SK-MEL-5 (cell line): ENCODE data around the gene RNASE7. TPM values are rescaled to one million over a fixed set of nuclear protein-coding genes. Genes with fewer than 3 reads are reported as not detected.

Source experiments
- DNase-seq: peaks from one replicate; pipeline ENCODE4 v3.0.0-alpha.2; 2016; ENCODE audit warnings: low read depth, low spot score
- in situ Hi-C: cut with HindIII; loops from 2 replicates; pipeline ENCODE4 v1.10.0; 2016; ENCODE audit warnings: low sequenced_read_pairs, high pct_unique_total_duplicates, low pct_unique_long_range_greater_than_20kb
- total RNA-seq: library from RNA; depleted of rRNA; stranded (reverse); fragments of >200 nt; shearing (Covaris generic); gene quantifications from 2 replicates; pipeline ENCODE4 v1.2.3, GENCODE V29; 2014; rRNA removed

Gene RNASE7
- total RNA-seq, 1 experiment from 2014 or later, result not detected

DNA sequence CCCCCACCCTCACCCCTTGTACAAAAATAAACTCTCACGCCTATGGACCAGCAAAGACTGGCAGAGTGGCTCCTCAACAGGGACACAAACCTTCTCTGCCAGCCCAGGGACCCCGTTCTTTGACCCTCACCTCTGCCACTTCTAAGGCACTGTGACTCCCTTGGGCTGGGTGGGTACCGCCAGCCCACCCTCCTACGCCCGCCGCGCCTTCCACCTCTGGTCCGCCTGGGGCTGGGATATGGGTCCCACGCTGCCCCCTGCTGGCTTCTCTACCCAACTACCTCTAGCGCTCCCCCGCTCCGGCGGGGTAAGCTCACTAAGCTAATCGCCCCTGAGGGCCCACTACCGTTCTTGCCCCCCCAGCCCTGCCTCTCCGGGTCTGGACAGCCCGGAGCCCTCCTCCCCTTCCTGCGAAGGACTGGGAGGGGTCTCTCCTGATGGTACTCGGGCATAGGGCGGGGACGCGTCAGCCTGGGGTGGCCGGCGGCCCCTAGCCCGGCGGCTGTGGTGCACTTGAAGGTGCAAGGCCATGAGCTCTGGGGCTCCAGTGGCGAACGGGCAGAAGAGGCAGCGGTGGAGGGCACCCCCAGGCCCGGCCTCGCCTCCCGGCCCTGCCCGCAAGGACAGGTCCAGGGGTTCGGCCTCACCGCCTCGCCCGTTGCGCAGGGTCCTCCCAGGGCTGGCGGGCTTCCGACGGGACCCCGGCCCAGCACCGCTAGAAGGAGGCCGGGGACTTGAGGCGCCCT lies 48.2 kb downstream of the RNASE7 start:
- in situ Hi-C loops, result no loop called here
- peak; percentile 57 for DNase-seq

DNA sequence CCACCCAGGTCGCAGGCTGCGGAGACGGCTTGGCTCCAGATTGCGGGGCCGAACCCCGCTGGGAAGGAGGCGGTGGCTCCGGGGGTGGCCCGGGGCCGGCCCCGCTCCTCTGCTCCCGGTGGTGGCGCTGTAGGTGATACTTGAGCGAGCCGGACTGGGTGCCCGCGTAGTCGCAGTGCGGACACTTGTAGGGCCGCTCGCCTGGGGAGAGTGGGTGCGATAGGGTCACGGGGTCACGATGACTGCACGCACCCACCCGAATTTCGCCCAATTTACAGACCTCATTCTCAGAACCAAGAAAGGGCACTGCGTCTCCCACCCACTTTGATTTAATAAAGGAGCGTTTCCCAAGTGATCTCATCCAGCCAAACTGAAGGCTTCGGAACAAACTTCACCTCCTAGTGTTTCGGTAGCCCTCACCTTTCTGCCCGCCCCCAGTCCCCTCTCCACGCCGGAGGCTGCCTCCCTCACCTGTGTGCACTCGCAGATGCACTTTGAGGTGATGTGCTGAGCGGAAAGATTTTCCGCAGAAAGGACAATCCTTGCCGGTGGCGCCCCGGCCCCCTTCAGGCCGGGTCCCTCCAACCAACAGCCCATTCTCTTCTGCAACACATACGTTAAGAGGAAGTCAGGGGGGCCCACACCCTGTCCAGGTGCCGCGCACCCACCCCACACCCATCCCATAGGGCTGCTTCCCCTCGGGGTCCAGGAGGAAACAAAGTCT lies 48.9 kb downstream of the RNASE7 start:
- in situ Hi-C loops, result no loop called here
- no peak for DNase-seq

DNA sequence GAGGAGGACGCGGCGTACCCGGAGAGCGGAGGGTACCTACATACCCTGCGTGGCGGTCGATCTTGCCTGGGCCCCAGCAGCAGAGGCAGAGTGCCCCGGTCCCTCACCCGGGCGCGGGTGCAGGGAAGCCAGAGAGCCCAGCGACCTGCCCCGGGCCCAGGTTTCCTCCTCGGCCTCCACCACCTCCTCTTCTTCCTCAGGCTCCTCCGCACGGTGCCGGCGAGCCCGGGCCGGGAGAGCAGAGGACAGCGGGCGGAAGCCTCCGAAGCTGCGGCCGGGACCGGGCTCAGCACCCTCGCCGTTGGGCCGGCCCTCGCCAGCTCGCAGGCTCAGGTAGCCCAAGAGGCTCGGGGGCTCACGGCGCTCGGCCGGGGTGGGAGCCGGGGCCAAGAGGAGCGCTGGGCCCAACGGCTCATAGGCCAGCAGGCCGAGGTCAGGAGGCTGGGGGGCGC lies 49.7 kb downstream of the RNASE7 start:
- DNase-seq, result no peak
- in situ Hi-C loops, result no loop called here

DNA sequence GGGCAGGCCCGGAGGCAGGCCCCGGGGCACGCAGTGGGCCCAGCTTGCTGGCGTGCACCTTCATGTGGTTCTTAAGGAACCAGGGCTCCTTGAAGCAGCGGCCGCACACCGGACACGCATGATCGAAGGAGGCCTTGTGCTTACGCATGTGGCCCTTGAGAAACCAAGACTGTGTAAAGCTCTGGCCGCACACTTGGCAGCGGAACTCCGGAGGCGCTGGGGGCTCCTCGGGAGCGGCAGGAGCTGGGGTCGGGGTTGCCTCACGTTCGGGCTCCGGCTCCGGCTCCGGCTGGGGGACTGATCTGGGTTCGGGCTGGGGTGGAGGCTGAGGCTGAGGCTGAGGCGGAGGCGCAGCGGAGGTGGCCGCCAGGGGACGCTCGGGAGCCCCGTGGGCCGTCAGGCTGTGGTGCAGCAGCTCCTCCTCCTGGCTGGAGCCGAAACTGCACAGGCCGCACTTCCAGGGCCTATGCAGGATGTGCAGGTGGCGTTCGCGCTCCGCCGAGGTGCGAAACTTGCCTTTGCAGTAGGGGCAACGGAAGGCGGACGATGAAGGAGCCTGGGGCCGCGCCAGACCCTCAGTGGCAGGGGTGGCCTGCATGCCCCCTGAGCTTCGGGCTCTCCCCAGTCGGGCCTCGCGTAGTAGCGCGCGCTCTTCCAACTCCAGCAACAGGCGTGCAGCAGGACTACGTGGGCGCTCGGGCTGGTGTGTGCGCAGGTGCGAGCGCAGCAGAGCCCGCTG lies 50.3 kb downstream of the RNASE7 start:
- DNase-seq, result peak; percentile 71
- in situ Hi-C loops, result no loop called here

GRCh38 chr14:21093018-21093417 lies 50.9 kb downstream of the RNASE7 start:
- DNase-seq, result no peak
- in situ Hi-C loops, result no loop called here

Other genes with a start within 250 kb of the RNASE7 start
- gene RNASE1, start 239.5 kb upstream of the RNASE7 start, total RNA-seq, result 0.21 TPM in 1 of 2 replicates, not detected in the other
- not detected in 2 replicates for gene RNASE3, start 151.0 kb upstream of the RNASE7 start, total RNA-seq
- gene RNASE2, start 86.9 kb upstream of the RNASE7 start, total RNA-seq, result not detected in 2 replicates
- gene METTL17, start 52.4 kb upstream of the RNASE7 start, total RNA-seq, result 38.0 and 47.1 TPM in 2 replicates
- not detected in 2 replicates for gene SLC39A2, start 43.1 kb upstream of the RNASE7 start, total RNA-seq
- 12.0 and 13.4 TPM in 2 replicates for gene NDRG2, start 17.3 kb upstream of the RNASE7 start, total RNA-seq
- not detected in 2 replicates for gene TPPP2, start 12.1 kb upstream of the RNASE7 start, total RNA-seq
- not detected in 2 replicates for gene RNASE13, start 7.6 kb upstream of the RNASE7 start, total RNA-seq
- gene RNASE8, start 15.5 kb downstream of the RNASE7 start, total RNA-seq, result not detected in 2 replicates
- gene ARHGEF40, start 27.9 kb downstream of the RNASE7 start, total RNA-seq, result 16.0 and 19.7 TPM in 2 replicates
- 5.5 and 5.9 TPM in 2 replicates for gene ZNF219, start 56.3 kb downstream of the RNASE7 start, total RNA-seq
- gene TMEM253, start 58.7 kb downstream of the RNASE7 start, total RNA-seq, result 0.11 TPM in 1 of 2 replicates, not detected in the other
- gene OR5AU1, start 113.7 kb downstream of the RNASE7 start, total RNA-seq, result not detected in 2 replicates
- gene HNRNPC, start 227.1 kb downstream of the RNASE7 start, total RNA-seq, result 520 and 523 TPM in 2 replicates
- 0.08 and 0.21 TPM in 2 replicates for gene RPGRIP1, start 237.7 kb downstream of the RNASE7 start, total RNA-seq